Measurements from ENCODE around the gene C1orf174.

The C1orf174 gene

DNA sequence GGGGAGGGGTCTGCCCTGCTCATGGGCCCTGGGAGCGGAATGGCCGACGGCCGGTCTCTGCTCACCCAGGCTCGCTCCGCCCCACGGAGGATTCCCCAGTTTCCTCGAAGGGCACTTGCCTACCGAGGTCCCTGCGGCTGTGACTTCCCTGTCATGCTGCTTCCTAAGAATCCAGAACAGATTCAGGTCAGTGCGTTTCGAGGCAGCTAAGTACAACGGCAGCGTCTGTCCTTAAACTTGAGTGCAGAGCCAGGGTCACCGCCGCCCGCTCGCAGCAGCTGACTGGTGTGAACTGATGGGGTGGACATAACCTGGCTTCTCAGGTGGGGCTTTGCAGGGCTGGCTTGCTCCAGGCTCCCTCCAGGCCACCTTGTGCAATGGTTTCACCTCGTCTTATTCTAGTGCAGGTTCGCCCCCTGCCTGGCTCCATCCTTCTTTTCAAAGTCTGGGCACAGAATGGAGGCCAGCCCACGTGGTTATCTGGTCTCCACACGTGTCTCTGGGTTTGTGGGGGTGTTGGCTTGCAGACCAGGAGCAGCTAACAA lies 7.6 kb upstream of the C1orf174 start:
- no peaks in the 10 kb centered on the region for H3K36me3 Mint-ChIP-seq (ENCODE audit: low read depth)
- H3K27me3 Mint-ChIP-seq (ENCODE audit: low read depth) = no peaks in the 10 kb centered on the region
- H3K27ac Mint-ChIP-seq = no peak overlapping the region
- no peak overlapping the region for H3K4me3 Mint-ChIP-seq
- peaks cover 12% of the 10 kb centered on the region for H3K4me1 Mint-ChIP-seq (ENCODE audit: low read depth)
- no peaks in the 10 kb centered on the region for H3K9me3 Mint-ChIP-seq

DNA sequence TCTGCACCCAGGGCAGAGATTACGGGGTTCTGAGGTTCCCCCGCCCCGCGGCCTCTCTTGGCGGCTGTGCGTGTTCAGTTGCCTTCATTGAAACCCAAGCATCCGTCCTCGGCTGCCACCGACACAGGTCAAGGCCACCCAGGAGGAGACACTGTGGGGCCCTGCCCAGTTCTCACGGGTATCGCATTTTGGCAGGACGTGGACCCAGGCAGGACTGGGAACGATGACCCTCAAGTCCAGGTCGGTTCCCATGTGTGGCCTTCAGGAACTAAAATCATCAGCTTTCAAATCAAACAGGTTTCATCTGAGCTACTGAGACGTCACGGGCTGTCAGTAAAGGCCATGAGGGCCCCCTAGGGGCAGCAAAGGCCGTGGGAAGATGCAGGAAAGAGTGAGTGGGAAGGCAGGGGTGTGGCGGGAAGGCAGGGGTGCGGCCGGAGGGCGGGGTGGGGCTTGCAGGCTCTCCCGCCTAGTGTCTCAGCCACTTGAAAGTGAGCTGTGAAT lies 7.0 kb upstream of the C1orf174 start:
- Mint-ChIP-seq H3K36me3 (ENCODE audit: low read depth) (no peaks in the 10 kb centered on the region), H3K27ac (no peak overlapping the region), H3K9me3 (no peaks in the 10 kb centered on the region), H3K4me3 (no peak overlapping the region), H3K4me1 (ENCODE audit: low read depth) (peaks cover 17% of the 10 kb centered on the region), H3K27me3 (ENCODE audit: low read depth) (no peaks in the 10 kb centered on the region)

DNA sequence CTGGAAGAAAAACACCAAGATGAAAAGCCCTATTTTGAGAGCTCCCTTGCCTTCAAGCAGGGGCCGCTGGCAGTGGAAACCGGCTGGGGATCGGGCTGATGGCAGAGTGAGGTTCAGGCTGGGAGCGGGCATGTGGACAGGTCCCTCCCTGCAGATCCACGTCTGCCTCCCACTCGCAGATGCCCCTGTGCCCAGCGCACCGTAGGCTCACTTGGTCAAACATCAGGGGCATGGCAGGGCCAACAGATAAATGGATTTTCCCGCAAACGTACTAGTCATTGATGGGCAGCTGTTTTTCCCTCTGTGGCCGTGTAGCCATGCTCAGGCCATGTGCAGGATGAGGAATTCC lies 6.6 kb upstream of the C1orf174 start:
- H3K27ac Mint-ChIP-seq = no peak overlapping the region
- H3K4me1 Mint-ChIP-seq (ENCODE audit: low read depth) = peaks cover 17% of the 10 kb centered on the region
- H3K9me3 Mint-ChIP-seq = no peaks in the 10 kb centered on the region
- H3K4me3 Mint-ChIP-seq = no peak overlapping the region
- no peaks in the 10 kb centered on the region for H3K36me3 Mint-ChIP-seq (ENCODE audit: low read depth)
- H3K27me3 Mint-ChIP-seq (ENCODE audit: low read depth) = no peaks in the 10 kb centered on the region

DNA sequence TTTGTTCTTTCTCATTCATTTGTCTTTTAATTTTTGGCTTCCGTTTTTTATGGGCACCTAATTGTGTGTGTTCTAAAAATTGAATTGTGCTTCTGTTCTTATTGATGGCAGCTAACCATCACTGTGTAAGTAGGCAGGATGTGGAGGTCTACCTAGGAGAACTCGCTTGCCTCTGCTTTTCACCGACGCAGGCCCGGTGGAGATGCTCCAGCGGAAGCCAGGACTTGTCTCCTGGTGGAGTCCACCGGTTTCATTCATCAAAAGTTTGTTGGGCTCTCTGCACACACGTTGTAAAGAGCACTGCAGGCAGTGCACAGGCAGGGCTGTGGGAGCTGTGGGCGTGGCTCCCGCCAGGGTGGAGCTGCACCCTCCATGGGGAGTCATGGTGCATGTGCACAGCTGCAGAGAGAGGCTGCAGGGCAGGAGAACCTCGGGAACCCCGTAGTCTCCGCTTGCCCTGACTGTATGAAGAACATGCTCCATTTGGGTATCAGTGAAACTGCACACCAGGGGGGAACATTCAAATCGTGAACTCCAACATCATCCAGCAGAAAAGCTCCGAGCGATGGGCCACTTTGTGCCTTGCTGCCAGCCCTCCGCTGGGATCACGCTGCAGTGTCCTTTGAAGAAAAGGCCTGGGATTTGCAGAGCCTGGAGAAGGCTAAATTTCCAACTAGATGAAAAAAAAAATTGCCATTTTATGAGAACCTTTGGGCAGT lies 6.0 kb upstream of the C1orf174 start:
- peaks cover 17% of the 10 kb centered on the region for H3K4me1 Mint-ChIP-seq (ENCODE audit: low read depth)
- no peaks in the 10 kb centered on the region for H3K27me3 Mint-ChIP-seq (ENCODE audit: low read depth)
- H3K36me3 Mint-ChIP-seq (ENCODE audit: low read depth) = no peaks in the 10 kb centered on the region
- no peak overlapping the region for H3K27ac Mint-ChIP-seq
- H3K9me3 Mint-ChIP-seq = no peaks in the 10 kb centered on the region
- no peak overlapping the region for H3K4me3 Mint-ChIP-seq

DNA sequence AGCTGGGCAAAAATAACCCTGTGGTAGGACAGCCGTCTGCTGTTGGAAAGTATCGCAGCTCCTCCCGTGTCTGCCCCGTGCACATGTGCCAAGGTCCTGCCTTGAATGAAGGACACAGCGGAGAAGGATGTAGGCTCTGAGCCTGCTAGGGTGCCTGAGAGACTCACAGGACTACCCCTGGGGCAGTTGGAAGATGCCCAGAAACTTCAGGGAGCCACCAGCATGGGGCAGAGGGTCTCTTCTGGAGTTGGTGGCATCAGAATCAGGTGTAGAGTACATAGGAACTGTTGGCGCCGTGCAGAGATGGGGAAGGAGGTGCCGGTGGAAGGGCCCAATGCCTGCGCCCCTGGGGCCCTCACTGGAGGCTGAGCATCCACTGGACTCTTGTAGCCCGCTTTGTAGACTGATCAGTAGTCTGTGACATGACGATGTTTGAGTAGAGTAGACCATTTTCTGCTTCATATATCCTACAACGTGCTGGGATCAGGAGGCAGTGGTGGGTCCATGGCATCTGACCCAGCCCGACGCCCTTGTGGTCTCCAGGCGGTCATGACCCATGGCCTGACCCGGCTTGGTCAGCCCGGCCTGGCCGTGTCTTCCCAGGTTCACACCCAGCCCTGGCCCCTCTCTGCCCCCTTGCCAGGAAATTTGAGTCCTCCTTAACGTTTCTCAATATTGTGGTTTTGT lies 5.3 kb upstream of the C1orf174 start:
- Mint-ChIP-seq H3K36me3 (ENCODE audit: low read depth) (no peaks in the 10 kb centered on the region), H3K9me3 (no peaks in the 10 kb centered on the region), H3K27ac (no peak overlapping the region), H3K4me1 (ENCODE audit: low read depth) (peaks cover 17% of the 10 kb centered on the region), H3K4me3 (no peak overlapping the region), H3K27me3 (ENCODE audit: low read depth) (no peaks in the 10 kb centered on the region)

DNA sequence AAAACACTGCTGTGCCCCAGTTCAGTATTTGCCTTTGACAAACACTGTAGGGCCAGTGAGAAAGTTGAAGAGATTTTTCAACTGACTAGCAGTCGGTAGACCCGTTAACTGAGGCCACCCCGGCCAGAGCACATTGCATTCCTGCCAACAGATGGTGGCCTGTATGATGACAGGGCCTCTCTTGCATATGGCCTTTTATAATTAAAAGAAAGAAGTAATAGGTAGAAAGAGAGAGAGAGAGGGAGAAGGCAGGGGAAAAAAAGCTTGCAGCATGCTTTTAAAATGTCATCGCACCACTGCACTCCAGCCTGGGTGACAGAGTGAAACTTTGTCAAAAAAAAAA lies 4.7 kb upstream of the C1orf174 start:
- Mint-ChIP-seq H3K36me3 (ENCODE audit: low read depth) (no peaks in the 10 kb centered on the region), H3K4me1 (ENCODE audit: low read depth) (peaks cover 17% of the 10 kb centered on the region), H3K27me3 (ENCODE audit: low read depth) (no peaks in the 10 kb centered on the region), H3K9me3 (no peaks in the 10 kb centered on the region), H3K27ac (no peak overlapping the region), H3K4me3 (no peak overlapping the region)

DNA sequence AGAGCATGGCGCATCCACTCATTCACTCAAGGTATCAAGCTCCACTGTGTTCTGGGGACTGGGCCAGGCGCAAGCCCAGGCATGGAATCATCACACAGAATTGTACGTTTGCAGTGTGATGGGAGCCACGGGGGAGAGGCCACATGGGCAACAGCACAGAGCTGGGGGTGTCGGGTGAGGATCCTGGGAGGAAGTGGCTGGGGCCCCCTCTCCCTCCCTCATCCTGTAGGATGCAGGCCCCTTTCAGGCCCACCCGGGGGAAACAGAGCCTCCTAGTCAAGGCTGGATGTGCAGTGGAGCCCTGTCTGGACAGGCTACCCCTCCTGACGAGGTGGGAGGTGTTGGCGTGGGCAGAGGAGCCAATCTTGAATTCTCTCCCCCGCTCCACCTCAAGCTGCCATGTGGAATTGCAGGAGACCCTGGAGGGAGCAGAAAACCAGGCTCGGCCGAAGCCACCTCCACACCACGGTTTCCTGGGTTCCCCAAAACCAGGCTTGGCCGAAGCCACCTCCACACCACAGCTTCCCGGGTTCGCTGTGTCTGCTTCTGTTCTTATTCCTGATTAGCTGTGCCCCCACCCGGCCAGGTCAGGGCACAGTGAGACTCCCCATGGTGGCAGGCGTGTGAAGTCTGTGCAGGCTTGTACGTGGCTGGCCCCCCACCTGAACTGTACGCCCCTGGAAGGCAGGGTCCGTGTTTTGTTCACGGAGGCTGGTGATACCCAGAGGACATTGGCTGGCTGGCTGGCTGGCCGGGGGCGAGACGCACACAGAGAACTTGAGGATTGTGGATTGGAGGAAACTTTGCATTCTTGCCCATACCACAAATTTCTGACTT lies 4.2 kb upstream of the C1orf174 start:
- Mint-ChIP-seq H3K36me3 (ENCODE audit: low read depth) (no peaks in the 10 kb centered on the region), H3K9me3 (no peaks in the 10 kb centered on the region), H3K27ac (peak overlapping the region; percentile 93), H3K4me3 (peak overlapping the region; percentile 46), H3K4me1 (ENCODE audit: low read depth) (peaks cover 21% of the 10 kb centered on the region), H3K27me3 (ENCODE audit: low read depth) (no peaks in the 10 kb centered on the region)

DNA sequence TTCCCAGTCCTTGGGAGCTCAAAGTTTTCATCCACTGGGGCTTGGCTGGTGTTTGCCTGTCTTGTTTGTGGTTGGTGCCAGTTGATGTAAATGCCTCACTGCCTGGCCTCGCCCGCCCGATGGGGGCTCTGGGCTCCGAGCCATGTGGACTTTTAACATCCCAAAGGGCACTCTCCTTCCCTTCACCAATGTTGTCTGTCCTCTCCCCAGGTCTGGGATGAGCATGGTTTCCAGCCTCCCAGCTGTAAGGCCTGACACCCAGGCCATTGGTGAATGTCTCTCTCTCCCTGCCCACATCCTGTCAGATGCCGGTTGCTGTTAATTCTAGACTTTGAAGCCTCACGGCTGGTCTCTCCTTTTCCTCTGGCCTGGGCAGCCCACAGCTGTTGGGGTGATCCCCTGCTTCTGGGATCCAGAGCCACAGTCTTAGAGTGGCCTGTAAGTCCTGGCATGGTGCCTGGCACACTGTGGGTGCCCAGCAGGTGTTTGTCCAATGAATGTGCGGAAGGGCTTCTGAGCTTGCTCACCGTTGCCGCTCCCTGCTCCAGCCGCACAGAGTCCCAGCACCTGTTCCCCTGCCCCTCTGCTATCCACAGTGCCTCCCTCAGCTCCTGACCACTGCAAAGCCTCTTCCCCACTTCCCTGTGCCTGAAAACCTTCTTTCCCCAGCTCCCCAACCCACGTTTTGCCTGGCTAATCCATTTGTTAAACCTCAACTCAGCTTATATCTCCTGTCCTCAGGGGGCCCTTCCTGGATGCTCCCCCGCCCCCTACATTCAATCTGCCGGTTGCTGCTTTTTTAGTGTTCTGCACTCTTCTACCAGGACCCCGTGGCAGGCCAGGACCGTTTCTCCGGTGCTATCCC lies 3.3 kb upstream of the C1orf174 start:
- no peaks in the 10 kb centered on the region for H3K27me3 Mint-ChIP-seq (ENCODE audit: low read depth)
- peaks cover 5% of the 10 kb centered on the region for H3K36me3 Mint-ChIP-seq (ENCODE audit: low read depth)
- peak overlapping the region; percentile 93 for H3K27ac Mint-ChIP-seq
- peak overlapping the region; percentile 46 for H3K4me3 Mint-ChIP-seq
- H3K4me1 Mint-ChIP-seq (ENCODE audit: low read depth) = peaks cover 29% of the 10 kb centered on the region
- H3K9me3 Mint-ChIP-seq = peaks cover 6% of the 10 kb centered on the region

DNA sequence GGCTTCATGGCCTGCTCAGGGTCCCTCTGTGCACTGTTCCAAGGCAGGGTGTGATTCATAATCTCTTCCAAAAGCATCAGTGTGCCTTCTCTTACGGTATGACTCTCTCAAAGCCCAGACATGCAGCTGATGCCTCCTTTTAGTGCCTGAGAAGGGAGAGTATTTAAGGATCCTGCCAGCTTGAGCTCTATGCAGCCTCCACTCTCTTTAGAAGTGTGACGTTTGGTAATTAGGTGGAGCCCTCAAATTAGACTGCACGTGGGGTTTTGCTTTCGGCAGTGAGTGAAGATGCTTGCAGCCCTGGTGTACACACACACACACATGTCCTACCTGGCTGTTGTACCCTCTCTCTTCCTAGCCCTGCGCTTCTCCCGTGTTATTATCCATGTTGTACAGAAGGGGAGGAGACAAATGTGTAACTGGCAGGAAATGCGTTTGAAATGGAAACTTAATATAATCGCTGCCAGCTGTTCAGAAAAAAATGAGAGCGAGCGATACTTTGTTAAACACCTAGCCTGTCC lies 2.6 kb upstream of the C1orf174 start:
- peaks cover 30% of the 10 kb centered on the region for H3K4me1 Mint-ChIP-seq (ENCODE audit: low read depth)
- peaks cover 10% of the 10 kb centered on the region for H3K36me3 Mint-ChIP-seq (ENCODE audit: low read depth)
- H3K27me3 Mint-ChIP-seq (ENCODE audit: low read depth) = no peaks in the 10 kb centered on the region
- peak overlapping the region; percentile 65 for H3K4me3 Mint-ChIP-seq
- peaks cover 13% of the 10 kb centered on the region for H3K9me3 Mint-ChIP-seq
- H3K27ac Mint-ChIP-seq = peak overlapping the region; percentile 93

DNA sequence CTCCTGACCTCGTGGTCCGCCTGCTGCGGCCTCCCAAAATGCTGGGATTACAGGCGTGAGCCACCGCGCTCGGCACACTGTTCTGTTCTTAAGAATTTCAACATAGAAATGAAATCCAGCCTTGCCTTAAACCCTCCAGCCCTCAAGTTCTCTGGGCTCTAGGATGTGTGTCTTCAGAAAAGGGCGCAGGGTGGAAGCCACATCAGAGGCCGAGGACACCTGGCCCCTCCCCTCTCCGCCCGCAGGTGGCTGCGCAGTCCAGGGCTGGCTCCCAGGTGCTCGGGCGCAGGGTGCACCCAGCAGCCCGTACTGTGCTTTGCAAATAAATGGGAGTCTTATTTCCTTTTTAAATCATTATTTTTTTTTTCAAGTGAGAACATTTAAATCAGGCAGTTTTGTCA lies 2.0 kb upstream of the C1orf174 start:
- Mint-ChIP-seq H3K9me3 (peaks cover 16% of the 10 kb centered on the region), H3K27me3 (ENCODE audit: low read depth) (no peaks in the 10 kb centered on the region), H3K36me3 (ENCODE audit: low read depth) (peaks cover 13% of the 10 kb centered on the region), H3K4me3 (peak overlapping the region; percentile 65), H3K4me1 (ENCODE audit: low read depth) (peaks cover 33% of the 10 kb centered on the region), H3K27ac (peak overlapping the region; percentile 93)

DNA sequence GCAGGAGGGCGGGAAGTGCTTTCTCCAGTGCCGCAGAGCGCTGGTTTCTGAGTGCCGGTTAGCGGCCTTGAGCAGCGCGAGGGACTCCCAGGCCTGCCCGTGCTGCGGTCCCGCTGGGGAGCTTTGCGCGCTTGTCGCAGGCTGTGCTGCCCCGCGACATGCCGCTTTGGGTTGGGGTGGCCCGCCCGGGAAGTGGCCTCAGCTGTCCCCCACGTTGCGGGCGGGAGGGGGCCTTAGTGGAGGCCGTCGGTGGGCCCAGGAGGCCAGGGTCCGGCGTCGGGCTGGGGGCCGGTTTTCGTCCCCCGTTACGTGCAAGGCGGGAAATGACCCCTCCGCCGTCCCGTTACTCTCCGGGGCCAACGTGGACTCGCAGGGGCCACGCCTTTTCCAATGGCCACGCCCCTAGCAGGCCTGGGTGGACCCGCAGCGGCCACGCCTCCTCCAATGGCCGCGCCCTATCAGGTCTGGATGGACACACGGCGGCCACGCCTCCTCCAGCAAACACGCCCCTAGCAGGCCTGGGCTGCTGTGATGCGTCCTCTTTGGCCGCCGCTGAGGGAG lies 977 bp upstream of the C1orf174 start:
- peaks cover 17% of the 10 kb centered on the region for H3K9me3 Mint-ChIP-seq
- H3K27ac Mint-ChIP-seq = peak overlapping the region; percentile 99
- peak overlapping the region; percentile 93 for H3K4me3 Mint-ChIP-seq
- no peaks in the 10 kb centered on the region for H3K27me3 Mint-ChIP-seq (ENCODE audit: low read depth)
- peaks cover 37% of the 10 kb centered on the region for H3K4me1 Mint-ChIP-seq (ENCODE audit: low read depth)
- peaks cover 18% of the 10 kb centered on the region for H3K36me3 Mint-ChIP-seq (ENCODE audit: low read depth)

DNA sequence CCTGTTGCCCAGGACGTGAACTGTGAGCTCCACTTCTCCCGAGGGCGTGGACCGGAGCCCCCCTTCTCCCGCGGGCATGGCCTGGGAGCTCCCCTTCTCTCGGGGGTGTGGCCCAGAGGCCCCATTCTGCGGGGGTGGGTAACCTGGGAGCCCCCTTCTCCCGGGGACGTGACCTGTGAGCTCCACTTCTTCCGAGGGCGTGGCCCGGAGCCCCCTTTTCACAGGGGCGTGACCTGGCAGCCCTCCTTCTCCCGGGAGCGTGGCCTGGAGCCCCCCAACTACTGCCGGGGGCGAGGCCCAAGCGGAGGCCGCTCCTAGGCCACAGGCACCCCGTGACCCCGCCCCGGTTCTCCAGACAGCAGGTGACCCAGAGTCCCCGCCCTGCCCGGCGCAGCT lies 320 bp downstream of the C1orf174 start:
- peaks cover 37% of the 10 kb centered on the region for H3K4me1 Mint-ChIP-seq (ENCODE audit: low read depth)
- peak overlapping the region; percentile 93 for H3K4me3 Mint-ChIP-seq
- peaks cover 18% of the 10 kb centered on the region for H3K36me3 Mint-ChIP-seq (ENCODE audit: low read depth)
- peak overlapping the region; percentile 99 for H3K27ac Mint-ChIP-seq
- H3K9me3 Mint-ChIP-seq = peaks cover 17% of the 10 kb centered on the region
- H3K27me3 Mint-ChIP-seq (ENCODE audit: low read depth) = no peaks in the 10 kb centered on the region

DNA sequence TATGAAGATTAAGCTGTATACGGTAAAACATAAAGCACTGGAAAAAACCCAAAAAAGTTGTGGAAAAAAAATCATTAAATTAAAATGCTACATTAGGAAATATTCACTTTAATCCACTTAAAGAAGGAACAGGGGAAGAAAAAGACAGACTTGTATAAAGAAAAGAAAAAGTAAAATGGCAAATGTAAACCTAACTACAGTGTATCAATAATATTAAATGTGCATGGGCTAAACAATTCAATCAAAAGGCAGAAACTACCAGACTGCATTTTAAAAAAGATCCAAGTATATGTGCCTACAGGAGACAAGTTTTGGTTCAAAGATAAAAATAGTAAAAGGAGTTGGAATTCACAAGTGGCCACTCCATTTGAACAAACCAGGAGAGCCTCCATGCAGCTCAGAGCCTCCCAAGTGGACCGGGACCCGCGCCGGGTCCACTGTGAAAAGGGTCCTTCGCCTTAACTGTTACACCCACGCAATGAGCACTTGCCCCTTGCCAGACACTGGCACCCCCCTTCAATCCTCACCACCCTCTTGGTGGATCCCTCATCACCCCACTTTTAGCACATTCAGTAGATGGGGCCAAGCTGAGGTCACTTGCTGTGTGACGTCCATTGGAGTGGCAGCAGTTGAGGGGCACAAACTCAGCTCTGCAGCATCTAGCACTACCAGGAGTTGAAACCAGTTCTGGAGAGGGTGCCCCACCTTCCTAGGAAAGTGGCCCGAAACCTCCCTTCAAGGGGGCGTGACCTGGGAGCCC lies 898 bp downstream of the C1orf174 start:
- Mint-ChIP-seq H3K9me3 (peaks cover 17% of the 10 kb centered on the region), H3K4me1 (ENCODE audit: low read depth) (peaks cover 37% of the 10 kb centered on the region), H3K4me3 (peak overlapping the region; percentile 93), H3K27ac (peak overlapping the region; percentile 85), H3K36me3 (ENCODE audit: low read depth) (peaks cover 18% of the 10 kb centered on the region), H3K27me3 (ENCODE audit: low read depth) (no peaks in the 10 kb centered on the region)
